Superior temporal gyrus (tissue), 1 donor: ENCODE results near the gene PPP1R12B.
A peak's percentile ranks its signal among the peaks of the same experiment; 100 is the strongest.
"Not testable (repeated sequence)": the region's sequence is repeated elsewhere in the genome, so short reads cannot be mapped to it uniquely, and the experiment has no call there.

Source experiments
- DNase-seq: peaks from one replicate; pipeline ENCODE4 v3.0.0-alpha.2; 2016; ENCODE audit errors: extremely low spot score

PPP1R12B gene

GRCh38 chr1:202528096-202528722, 179.7 kb downstream of the PPP1R12B start:
- DNase-seq = peak; percentile 67

- not testable (repeated sequence) for DNase-seq
These were observed 182.2 kb downstream of the PPP1R12B start for GRCh38 chr1:202530686-202531085.

GRCh38 chr1:202531472-202531811, 182.9 kb downstream of the PPP1R12B start:
- DNase-seq = no peak

DNA sequence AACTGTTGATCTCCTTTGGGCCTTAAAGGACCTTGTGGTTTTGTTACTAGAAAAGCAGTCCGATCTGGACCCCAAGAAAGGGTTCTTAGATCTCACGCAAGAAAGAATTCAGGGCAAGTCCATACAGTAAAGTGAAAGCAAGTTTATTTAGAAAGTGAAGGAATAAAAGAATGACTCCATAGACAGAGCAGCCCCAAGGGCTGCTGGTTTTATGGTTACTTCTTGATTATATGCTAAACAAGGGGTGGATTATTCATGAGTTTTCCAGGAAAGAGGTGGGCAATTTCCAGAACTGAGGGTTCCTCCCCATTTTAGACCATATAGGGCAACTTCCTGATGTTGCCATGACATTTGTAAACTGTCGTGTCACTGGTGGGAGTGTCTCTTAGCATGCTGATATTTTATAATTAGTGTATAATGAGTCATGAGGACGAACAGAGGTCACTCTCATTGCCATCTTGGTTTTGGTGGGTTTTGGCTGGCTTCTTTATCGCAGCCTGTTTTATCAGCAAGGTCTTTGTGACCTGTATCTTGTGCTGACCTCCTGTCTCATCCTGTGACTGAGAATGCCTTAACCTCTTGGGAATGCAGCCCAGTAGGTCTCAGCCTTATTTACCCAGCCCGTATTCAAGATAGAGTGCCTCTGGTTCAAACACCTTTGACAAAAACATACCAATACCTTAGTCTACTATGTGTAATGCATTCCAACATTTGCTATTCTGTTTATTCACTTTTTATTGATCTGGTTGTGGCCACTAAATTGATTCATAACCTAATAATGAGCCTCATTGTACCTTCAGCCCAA, 183.5 kb downstream of the PPP1R12B start:
- DNase-seq = not testable (repeated sequence)

DNA sequence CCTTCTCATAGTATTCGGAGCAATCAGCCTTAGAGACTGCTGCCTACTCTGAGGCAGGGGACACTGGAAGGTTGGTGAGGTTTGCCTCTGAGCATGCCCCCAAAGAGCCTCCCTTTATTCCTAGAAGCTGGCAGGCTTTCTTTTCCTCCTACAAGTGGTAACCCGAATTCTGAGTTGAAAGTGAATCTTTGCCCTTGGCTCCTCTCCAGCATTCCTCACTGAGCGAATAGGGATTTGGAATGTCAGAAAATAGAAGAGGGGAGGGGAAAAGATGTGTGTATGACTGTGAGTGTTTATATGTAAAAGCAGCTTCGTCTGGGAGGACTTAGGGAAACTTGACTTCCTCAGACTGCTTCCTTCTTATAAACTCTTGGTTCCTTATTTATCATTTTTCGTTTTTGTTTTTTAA, 190.7 kb downstream of the PPP1R12B start:
- not testable (repeated sequence) for DNase-seq

DNA sequence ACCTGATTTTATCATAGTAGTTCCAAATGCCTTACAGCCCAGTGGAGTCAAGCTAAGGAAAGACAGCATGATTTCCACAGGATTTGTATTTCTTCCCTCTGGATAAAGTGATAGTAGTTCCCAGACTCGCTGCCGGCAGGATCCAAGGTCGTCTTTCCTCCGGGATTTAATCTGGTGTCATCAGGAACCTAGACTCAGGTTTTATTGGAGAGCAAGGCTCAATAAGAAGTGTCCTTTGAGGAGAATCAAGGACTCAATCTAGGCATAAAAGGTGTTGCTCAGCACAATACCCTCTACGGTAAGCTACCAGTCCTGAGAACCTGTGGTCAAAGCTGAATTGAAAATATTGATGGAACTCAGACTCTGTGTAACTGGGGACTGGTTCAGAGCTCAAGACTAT, 191.1 kb downstream of the PPP1R12B start:
- not testable (repeated sequence) for DNase-seq

DNA sequence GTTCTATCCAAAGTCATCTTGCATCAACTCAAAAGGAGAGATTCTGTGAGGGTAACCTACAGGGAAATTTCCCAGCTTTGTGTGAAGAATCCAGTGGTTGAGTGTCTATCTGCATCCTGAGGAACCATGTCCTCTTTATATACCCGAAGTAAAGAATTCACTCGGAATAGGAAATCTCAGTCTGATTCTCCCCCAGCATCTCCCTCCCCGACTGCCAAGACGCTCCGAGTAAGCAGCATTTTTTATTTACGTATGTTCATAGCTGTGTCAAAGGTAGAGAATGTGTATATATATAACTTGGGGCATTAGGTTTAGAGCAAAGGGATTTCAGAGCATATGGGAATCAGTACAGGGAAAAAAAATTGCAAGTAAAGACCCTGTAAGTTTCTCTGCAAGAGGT, 191.5 kb downstream of the PPP1R12B start:
- no peak for DNase-seq

DNA sequence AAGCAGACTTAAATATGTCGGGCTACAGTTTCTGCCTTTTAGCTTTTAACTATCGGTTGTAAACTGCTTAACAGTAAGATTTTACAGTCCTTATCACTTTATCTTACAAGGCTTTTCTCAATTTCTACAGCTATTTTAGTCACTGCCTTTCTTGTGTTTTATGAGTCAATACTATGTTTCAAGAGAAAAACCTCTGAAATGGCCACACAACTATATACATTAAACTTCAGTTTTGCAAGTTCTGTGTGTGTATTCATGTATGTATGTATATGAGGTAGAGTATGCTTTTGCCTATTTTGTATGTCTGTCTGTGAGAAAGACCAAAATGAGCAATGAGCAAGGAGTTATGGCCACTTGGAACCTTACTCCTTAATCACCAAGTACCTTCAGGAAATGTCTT, 191.9 kb downstream of the PPP1R12B start:
- no peak for DNase-seq

- not testable (repeated sequence) for DNase-seq
These were observed 192.4 kb downstream of the PPP1R12B start for GRCh38 chr1:202540858-202541257.

- DNase-seq = not testable (repeated sequence)
These were observed 193.9 kb downstream of the PPP1R12B start for GRCh38 chr1:202542415-202542814.

- DNase-seq = not testable (repeated sequence)
These were observed 195.0 kb downstream of the PPP1R12B start for GRCh38 chr1:202543537-202543936.

GRCh38 chr1:202544766-202545449, 196.4 kb downstream of the PPP1R12B start:
- DNase-seq = not testable (repeated sequence)

DNA sequence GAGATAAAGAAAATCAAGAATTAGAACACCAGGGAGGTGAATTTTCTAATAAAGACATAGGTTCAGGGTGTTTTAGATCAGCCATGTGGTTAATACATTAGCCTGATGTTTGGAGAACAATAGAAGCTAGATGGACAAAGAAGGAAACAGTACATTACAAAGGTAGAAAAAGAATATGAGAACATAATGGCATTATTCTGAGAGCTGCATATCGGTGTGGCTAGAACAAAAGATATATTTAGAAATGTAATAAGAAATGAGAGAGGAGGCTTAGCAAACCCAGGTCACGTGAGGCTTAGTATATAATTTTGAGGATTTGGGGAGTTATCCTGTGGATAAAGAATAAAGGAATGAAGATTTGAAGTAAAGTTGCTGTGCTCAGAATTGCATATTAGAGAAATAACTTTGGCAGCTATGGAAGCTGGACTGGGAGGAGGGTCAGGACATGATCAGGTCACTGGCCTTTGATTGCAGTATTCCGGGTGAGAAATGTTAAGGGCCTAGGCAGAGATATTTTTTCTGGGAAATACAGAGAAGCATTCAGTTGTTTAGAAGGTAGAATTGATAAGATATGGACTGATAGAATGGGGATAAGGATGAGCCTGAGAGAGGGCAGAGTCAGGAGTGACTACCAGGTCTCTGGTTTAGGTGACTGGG, 197.3 kb downstream of the PPP1R12B start:
- not testable (repeated sequence) for DNase-seq

GRCh38 chr1:202546377-202546776, 197.9 kb downstream of the PPP1R12B start:
- DNase-seq = not testable (repeated sequence)

DNA sequence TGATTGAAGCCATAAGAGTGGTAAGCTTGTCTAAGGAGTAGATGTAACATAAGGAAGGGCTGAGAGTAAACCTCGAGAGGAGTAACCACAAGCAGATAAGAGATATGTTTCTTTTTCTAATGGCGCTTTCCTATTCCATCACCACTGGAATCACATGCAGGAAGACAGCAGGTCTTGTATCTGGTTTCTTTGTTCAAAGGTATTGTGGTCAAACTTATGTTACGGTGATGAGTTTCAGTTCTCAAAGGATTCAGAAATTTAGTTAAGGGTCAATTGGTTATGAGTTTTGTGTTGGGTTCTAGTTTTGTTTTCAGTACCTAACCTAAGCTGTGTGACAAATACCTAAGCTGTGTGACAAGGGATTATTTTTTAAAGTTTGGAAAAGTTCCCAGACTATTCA, 198.3 kb downstream of the PPP1R12B start:
- DNase-seq = not testable (repeated sequence)

DNA sequence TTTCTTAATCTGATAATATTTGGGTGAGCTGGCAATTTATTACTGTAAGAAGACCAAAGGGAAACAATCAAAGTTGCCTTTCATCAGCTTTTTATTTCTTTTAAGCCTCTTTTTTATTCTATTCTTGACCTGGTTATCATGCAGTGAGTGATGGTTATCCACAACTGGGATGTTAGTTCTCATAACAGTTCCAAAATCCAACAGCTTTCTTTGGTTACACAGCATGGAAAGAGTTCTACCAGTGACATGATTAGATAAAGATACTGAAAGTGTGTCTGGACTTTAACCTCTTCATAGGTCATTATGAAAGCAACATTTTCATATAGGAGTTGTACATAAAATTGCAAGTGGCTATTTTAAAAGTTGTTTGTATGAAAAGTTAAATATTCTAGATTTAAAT, 198.7 kb downstream of the PPP1R12B start:
- no peak for DNase-seq

DNA sequence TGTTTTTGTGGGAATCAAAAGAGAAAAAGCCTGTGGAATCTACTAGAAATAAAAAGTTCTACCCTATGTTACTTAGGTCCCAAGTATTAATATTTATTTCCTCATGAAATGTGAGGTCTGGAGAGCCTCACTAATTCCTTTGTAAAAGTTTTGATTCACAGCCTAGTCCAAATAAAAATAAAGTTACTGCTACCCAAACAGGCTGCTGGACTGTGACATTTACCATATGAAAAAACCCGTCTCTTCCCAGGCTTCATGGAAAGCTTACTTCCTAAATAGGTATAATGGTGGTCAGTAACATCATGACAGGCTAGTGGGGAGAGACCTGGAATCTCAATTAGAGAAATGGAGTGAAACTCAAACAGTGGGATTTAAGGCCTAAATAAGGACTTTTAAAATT, 201.6 kb downstream of the PPP1R12B start:
- DNase-seq = not testable (repeated sequence)

DNA sequence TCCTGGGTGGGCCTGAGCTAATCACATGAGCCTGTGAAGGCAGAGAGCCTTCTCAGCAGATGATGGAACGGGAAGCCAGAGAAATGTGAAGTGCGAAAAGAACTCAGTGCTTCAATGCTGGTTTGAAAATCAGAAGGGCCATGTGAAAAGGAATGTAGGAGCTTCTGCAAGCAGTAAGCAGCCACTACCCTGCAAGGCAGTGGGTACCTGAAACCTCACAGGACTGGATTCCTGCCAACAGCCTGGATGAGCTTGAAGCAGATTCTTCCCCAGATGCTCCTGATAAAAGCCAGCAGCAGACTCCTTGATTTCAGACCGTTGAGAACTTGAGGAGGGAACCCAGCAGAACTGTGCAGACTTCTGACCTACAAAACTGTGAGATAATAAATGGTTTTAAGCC, 203.2 kb downstream of the PPP1R12B start:
- DNase-seq = no peak

DNA sequence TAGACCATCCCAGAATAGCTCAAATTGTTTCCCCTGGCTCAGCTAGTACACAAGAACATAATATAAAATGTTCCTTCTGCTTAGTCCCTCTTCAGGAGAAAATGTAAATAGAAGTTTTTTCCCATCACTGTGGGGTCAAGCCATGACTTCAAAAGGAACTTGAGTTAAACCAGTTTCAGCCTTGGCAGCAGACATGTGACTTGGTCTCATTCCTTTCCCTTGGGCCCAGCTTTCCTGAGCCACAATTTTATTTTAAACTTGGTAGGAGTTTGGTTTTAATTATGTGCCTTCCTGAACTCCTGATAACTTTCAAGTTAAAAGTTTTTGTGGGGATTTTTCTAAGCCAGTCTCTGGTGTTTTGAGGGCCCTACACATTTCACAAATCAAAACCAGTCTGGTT, 204.1 kb downstream of the PPP1R12B start:
- not testable (repeated sequence) for DNase-seq

- DNase-seq = not testable (repeated sequence)
These were observed 204.6 kb downstream of the PPP1R12B start for GRCh38 chr1:202553078-202553477.

GRCh38 chr1:202553560-202554038, 205.1 kb downstream of the PPP1R12B start:
- no peak for DNase-seq

GRCh38 chr1:202554619-202555018, 206.1 kb downstream of the PPP1R12B start:
- not testable (repeated sequence) for DNase-seq
